GM19043 (cell line): Measurements from ENCODE around the gene G0S2.
"Not testable (repeated sequence)": the region's sequence is repeated elsewhere in the genome, so short reads cannot be mapped to it uniquely, and the experiment has no call there.

Experiments used
- ATAC-seq: cut with Tn5 transposase; IDR thresholded peaks from one replicate; pipeline ENCODE4 v1.9.1; 2021; ENCODE audit warnings: low read depth; ENCODE audit not compliant: unreplicated experiment

Gene G0S2

GRCh38 chr1:209675565-209676154 lies 448 bp downstream of the G0S2 start:
- no peak for ATAC-seq

GRCh38 chr1:209678981-209679539 lies 3.8 kb downstream of the G0S2 start:
- no peak for ATAC-seq

DNA sequence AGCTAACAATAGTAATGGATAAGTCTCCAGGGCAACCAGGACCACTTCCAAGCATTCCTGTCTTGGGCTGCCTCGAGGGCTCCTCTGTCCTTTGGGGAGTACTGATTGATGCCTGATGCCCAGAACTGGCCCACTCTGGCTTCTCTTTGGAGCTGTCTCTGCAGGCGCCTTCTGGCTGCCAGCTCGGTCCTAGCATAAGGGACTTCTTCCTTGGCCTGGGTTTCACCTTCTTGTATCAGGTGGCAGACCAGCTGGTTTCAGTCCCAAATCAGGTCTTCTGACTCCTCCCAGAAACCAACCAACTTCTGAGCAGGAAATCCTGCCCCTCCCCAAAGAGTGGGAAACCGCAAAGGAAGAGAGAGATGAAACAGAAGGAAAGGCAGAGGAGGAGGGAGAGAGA lies 10.6 kb downstream of the G0S2 start:
- no peak for ATAC-seq

- no peak for ATAC-seq
These were observed 11.1 kb downstream of the G0S2 start for GRCh38 chr1:209686322-209686721.

DNA sequence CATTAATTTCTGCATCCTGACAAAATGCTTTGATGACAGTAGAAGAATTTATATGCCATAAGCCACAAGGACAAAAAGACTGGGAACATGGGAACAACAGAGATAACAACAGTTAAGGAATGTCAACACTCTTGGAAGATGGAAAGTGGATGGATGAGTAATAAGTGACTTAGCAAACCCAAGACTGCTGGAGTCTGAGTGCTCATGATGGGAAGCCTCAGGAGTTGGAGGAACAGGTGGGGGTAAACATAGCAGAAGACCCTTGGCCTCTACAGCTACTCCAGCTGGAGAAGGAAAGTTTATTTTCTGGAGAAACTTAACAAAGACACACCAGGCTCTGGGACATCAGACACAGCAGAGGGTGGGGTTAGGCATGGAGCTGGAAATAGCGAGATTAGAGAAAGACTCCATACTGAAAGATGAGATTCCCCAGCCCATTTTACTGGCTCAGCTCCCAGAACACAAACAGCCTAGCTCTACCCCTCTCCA lies 13.6 kb downstream of the G0S2 start:
- ATAC-seq: no peak

GRCh38 chr1:209689477-209689876 lies 14.3 kb downstream of the G0S2 start:
- ATAC-seq: no peak

- ATAC-seq: no peak
These were observed 16.0 kb downstream of the G0S2 start for GRCh38 chr1:209691237-209691636.

DNA sequence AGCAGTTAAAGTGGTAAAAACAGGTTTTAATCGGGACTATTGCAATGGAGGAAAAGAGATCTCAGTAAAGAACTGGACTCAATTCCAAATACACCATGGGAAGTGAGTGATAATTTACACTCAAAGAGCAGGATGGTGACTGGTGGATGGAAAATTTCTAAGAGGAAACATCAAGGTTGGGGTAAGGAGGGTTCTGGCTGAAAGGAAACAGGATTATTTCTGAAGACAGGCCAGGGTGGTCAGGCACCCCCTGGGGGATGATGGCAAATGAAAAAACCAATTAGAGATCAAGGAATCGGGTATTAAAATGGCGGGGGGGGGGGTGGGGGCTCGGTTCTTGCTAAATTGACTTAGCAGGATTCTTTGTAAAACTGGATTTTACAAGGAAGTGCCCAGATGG lies 17.1 kb downstream of the G0S2 start:
- ATAC-seq: no peak

GRCh38 chr1:209692745-209693504 lies 17.7 kb downstream of the G0S2 start:
- ATAC-seq: peak; percentile 59

GRCh38 chr1:209696673-209697072 lies 21.5 kb downstream of the G0S2 start:
- no peak for ATAC-seq

DNA sequence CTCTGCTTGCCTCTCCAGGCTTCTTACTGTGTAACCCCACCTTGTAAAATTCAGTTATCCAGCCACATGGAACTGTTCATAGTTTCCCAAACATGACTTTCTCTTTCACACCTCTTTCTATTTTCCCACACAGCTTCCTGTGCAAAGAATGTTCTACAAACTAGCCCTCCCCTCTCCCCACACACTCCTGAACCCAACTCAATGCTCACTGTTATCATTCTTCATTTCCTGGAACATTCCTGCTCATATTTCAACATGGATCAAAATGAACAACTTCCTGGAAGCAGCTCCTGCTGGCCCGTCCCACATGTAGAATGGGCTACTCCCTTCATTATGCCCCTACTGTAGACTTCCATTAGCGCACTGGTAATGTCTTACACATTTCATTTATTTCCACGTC lies 21.9 kb downstream of the G0S2 start:
- ATAC-seq: no peak

DNA sequence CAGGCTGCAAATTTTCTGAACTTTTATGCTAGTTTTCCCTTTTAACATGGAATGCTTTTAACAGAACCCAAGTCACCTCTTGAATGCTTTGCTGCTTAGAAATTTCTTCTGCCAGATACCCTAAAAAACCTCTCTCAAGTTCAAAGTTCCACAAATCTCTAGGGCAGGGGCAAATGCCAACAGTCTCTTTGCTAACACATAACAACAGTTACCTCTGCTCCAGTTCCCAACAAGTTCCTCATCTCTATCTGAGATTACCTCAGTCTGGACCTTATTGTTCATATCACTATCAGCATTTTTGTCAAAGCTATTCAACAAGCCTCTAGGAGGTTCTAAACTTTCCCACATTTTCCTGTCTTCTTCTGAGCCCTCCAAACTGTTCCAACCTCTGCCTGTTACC lies 25.5 kb downstream of the G0S2 start:
- ATAC-seq: not testable (repeated sequence)

GRCh38 chr1:209702832-209703231 lies 27.6 kb downstream of the G0S2 start:
- no peak for ATAC-seq

- no peak for ATAC-seq
These were observed 28.8 kb downstream of the G0S2 start for GRCh38 chr1:209703834-209704504.

DNA sequence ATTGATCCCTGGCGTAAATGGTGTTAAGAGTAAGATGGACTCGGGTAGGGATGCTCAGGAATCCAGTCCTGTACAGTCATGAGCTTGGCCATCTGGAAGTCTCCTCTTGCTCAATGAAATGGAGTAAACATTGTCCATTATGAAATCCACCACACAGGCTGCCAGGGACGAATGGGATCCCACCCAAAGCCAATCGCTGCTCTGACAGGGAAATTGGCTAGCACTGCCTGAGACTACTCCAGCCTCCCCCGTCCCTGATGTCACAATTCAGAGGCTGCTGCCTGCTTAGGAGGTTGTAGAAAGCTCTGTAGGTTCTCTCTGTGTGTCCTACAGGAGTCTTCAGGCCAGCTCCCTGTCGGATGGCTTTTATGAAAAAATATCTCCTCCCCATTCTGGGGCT lies 29.4 kb downstream of the G0S2 start, which contains the start of gene HSD11B1:
TSS of gene HSD11B1 (plus strand) at position 263 of the 400 bp plus-strand sequence. CDS start at position 360, 97 bp downstream.
- ATAC-seq: no peak

- ATAC-seq: no peak
These were observed 29.9 kb downstream of the G0S2 start for GRCh38 chr1:209705033-209705598.

GRCh38 chr1:209706622-209707021 lies 31.4 kb downstream of the G0S2 start:
- no peak for ATAC-seq

GRCh38 chr1:209707308-209707707 lies 32.1 kb downstream of the G0S2 start:
- no peak for ATAC-seq

DNA sequence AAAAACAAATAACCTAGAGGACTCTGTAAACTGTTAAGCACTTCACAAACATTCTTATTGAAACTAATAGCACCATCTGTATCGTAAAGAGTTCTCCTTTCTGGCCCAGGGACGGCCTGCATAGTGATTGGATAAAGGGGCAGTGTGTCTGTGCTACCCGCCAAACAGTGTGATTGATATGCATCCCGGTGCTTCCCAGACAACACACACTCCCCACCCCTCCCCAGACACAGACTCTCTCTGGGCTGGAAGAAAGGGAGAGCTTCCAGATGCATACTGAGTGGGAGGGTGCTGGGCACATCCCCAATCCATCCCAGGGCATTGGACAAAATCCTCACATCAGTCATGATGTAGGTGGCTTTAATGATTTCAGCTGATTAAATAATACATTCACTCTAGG lies 33.1 kb downstream of the G0S2 start:
- no peak for ATAC-seq

- no peak for ATAC-seq
These were observed 34.9 kb downstream of the G0S2 start for GRCh38 chr1:209710093-209710492.

- no peak for ATAC-seq
These were observed 35.6 kb downstream of the G0S2 start for GRCh38 chr1:209710847-209711246.
